BLaER1 treated with 17β-estradiol and CSF1 and Interleukin-3, amounts not matched to agents 10 nM and 100 nM (cell line): ENCODE measurements around the gene KCNE1.
A peak's percentile ranks its signal among the peaks of the same experiment; 100 is the strongest.
"Not testable (repeated sequence)": the region's sequence is repeated elsewhere in the genome, so short reads cannot be mapped to it uniquely, and the experiment has no call there.

Source experiments
- H3K27ac ChIP-seq, 11 experiments: shearing (Covaris generic); formaldehyde crosslinking; 2 replicates each; pipeline ENCODE4 v1.8.1; 2022
- H3K27me3 ChIP-seq, 11 experiments: shearing (Covaris generic); formaldehyde crosslinking; 2 replicates each; pipeline ENCODE4 v1.8.1; 2022
- H3K36me3 ChIP-seq, 11 experiments: shearing (Covaris generic); formaldehyde crosslinking; 2 replicates each; pipeline ENCODE4 v1.8.1; 2022
- H3K4me1 ChIP-seq, 10 experiments: shearing (Covaris generic); formaldehyde crosslinking; 2 replicates each; pipeline ENCODE4 v1.8.1; 2022
- H3K4me2 ChIP-seq, 11 experiments: shearing (Covaris generic); formaldehyde crosslinking; 2 replicates each; pipeline ENCODE4 v1.8.1; 2022
- H3K4me3 ChIP-seq, 10 experiments: shearing (Covaris generic); formaldehyde crosslinking; 2 replicates each; pipeline ENCODE4 v1.8.1; 2022
- H3K9ac ChIP-seq, 11 experiments: shearing (Covaris generic); formaldehyde crosslinking; 2 replicates each; pipeline ENCODE4 v1.8.1; 2022
- H3K9me3 ChIP-seq, 11 experiments: shearing (Covaris generic); formaldehyde crosslinking; replicated peaks in 1 of 11; 2 replicates each; pipeline ENCODE4 v1.8.1; 2022
- H4K20me1 ChIP-seq, 11 experiments: shearing (Covaris generic); formaldehyde crosslinking; 2 replicates each; pipeline ENCODE4 v1.8.1; 2022
- Cebpa-rat ChIP-seq, 11 experiments: shearing (Covaris generic); IDR thresholded peaks; 2 replicates each; pipeline ENCODE4 v1.8.1; 2022

KCNE1 gene

DNA sequence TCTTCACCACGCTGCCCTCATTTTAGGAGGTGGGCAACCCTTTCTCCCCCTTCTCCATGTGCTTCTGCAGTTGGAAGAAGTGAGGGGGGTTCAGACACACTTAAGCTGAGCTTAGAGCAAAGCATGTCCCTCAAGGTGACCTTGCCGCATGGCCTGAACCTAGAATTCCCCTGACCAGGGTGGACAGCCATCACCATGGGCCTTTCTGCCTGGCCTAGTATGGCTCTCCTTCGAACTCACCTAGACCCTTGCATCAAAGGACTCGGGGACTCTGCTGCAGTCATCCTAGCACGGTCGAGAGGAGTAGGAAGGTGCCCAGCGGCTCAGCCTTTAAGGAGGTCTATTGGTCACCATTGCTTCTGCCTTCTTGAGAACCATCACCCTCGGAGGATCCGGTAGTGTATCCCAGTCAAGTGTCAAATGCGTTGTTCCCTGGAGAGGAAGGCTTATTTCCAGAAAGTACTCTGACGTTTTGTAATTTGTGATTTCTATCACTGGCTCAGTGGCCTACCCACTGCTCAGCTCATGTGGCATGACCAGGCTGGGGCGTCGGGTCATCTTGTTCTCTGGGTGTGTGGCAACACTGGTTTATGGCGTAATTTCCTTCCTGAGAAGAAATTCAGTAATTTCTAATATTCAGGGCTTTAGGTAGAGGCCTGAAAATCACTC is at the start of gene KCNE1:
Gene KCNE1 (minus strand): TSS at position 424 of the 669 bp plus-strand sequence. CDS start 62,576 bp downstream, outside the sequence.
- TF ChIP-seq Cebpa-rat (IDR thresholded peaks at IDR 0.05), result no peak
- H3K4me1 ChIP-seq, result peaks cover 0 to 21% (median 5%) of the 10 kb centered on the region in 10 experiments; a peak in 11 of 20 replicates
- H3K27ac ChIP-seq, result peak within 1 kb of the TSS in 3 of 11 experiments; percentile 33 to 57 (median 48); a peak in 5 of 22 replicates
- no peak within 1 kb of the TSS for H3K9ac ChIP-seq
- no peaks in the 10 kb centered on the region for H4K20me1 ChIP-seq
- no peak within 1 kb of the TSS for H3K4me3 ChIP-seq
- no peaks in the 10 kb centered on the region for H3K27me3 ChIP-seq
- H3K9me3 ChIP-seq, result no peaks in the 10 kb centered on the region
- peaks cover 0 to 4% (median under 1%) of the 10 kb centered on the region in 11 experiments; a peak in 2 of 22 replicates for H3K36me3 ChIP-seq
- peak within 1 kb of the TSS in 5 of 11 experiments; percentile 44 to 72 (median 59); a peak in 10 of 22 replicates for H3K4me2 ChIP-seq

DNA sequence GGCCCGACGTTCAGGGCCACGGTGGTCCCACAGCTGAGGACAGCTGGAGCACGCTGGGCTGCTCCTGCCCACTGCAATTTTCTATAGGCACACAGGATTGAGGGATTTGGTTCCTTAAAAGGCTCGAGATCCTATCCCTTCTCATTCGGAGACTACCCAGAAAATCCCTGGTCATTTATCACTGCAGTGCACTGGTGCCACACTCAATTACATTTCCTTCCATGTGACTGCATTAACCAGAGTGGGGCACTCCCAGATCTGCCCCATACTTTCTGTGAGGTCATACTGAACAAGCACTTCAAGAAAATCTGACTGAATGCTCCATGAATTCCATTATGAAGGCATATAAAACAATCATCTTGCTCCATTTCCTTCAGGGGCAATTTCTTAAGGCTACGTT is 49.8 kb upstream of the KCNE1 start:
- Histone ChIP-seq H3K27ac (no peak overlapping the region), H3K4me1 (peaks cover 0 to 19% (median 2%) of the 10 kb centered on the region in 10 experiments; a peak in 6 of 20 replicates), H3K9me3 (peaks cover 6 to 51% (median 23%) of the 10 kb centered on the region in 11 experiments; a peak in 19 of 22 replicates), H3K4me3 (no peak overlapping the region), H3K4me2 (no peak overlapping the region), H3K36me3 (peaks cover 0 to 21% (median 12%) of the 10 kb centered on the region in 11 experiments; a peak in 10 of 22 replicates), H4K20me1 (no peaks in the 10 kb centered on the region), H3K9ac (no peak overlapping the region), H3K27me3 (no peaks in the 10 kb centered on the region)
- TF ChIP-seq Cebpa-rat (IDR thresholded peaks at IDR 0.05), result no peak

DNA sequence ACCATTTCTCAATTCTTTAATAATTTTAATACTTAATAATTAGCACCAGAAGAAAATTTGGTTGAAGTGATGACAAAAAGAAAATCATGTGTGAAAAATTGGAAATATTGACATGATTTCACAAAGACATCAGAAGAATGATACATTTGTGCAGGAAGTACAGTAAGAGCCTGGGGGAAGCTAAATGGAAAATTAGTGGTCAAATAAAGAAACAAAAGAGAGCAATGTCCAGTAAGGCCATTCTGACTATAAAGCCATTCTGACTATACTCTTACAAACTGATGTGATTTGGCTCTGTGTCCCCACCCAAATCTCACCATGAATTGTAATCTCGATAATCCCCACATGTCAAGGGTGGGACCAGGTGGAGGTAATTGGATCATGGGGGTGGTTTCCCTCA is 48.6 kb upstream of the KCNE1 start:
- H3K9me3 ChIP-seq, result peaks cover 12 to 48% (median 22%) of the 10 kb centered on the region in 11 experiments; a peak in 20 of 22 replicates
- peaks cover 0 to 11% (median 3%) of the 10 kb centered on the region in 11 experiments; a peak in 3 of 22 replicates for H3K36me3 ChIP-seq
- H3K4me3 ChIP-seq, result no peak overlapping the region
- no peak overlapping the region for H3K4me2 ChIP-seq
- H3K27me3 ChIP-seq, result no peaks in the 10 kb centered on the region
- H3K4me1 ChIP-seq, result peaks cover 0 to 17% (median 2%) of the 10 kb centered on the region in 10 experiments; a peak in 6 of 20 replicates
- no peak for TF ChIP-seq Cebpa-rat (IDR thresholded peaks at IDR 0.05)
- no peak overlapping the region for H3K9ac ChIP-seq
- no peaks in the 10 kb centered on the region for H4K20me1 ChIP-seq
- no peak overlapping the region for H3K27ac ChIP-seq

DNA sequence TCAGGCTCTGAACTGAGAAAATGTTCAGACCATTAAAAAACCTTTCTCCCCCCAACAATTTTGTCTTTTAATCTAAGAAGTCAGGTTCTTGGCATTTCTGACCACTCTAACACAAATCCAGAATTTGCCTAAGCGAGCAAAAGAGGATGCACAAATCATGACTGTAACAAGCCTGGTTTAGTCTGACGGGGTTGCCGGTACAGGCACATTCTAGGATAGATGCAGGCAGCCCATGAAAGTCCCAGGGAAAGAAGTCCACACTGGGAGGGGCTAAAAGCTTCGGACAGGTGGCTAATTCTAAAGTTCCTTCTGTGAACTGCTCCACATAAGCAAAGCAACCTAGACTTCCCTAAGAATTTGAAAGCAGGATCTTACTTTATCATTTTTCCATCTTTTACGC is 48.0 kb upstream of the KCNE1 start:
- no peak for TF ChIP-seq Cebpa-rat (IDR thresholded peaks at IDR 0.05)
- Histone ChIP-seq H3K27ac (no peak overlapping the region), H3K36me3 (peaks cover 0 to 16% (median 4%) of the 10 kb centered on the region in 11 experiments; a peak in 5 of 22 replicates)

DNA sequence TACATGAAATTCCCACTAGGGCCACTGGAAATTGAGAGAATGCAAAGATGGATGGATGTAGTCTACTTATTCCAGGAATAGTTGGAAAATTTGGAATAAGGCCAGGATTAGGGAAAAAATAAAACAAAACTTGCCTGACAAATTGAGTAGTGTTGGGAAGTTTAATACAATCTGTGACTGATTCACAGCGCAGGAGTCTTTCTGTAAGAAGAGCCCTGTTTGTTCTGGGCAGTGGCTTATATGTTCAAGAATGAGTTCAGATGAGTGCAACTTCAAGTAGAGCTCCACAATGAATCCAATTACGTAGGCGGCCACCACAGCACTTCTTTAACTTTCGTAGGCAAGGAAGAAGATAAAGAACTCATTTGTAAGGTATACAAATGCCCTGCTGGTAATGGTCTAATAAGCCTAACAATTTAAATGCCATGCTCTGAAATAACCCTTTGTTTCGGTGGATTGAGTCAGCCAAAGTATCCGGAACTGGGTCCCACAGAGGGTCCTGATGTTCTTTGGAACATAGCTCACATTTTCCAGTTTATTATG is 47.1 kb upstream of the KCNE1 start:
- TF ChIP-seq Cebpa-rat (IDR thresholded peaks at IDR 0.05), result no peak
- Histone ChIP-seq H3K9me3 (peaks cover 20 to 50% (median 28%) of the 10 kb centered on the region in 11 experiments), H3K27ac (no peak overlapping the region), H3K4me1 (peaks cover 0 to 5% (median 0%) of the 10 kb centered on the region in 10 experiments; a peak in 4 of 20 replicates), H3K9ac (no peak overlapping the region), H3K4me3 (no peak overlapping the region), H3K4me2 (no peak overlapping the region), H3K27me3 (no peaks in the 10 kb centered on the region), H4K20me1 (no peaks in the 10 kb centered on the region), H3K36me3 (peaks cover 0 to 18% (median 3%) of the 10 kb centered on the region in 11 experiments; a peak in 4 of 22 replicates)

More for the DNA sequence above, 48.0 kb upstream of the KCNE1 start:
- H3K9me3 ChIP-seq, result peaks cover 18 to 50% (median 24%) of the 10 kb centered on the region in 11 experiments
- H3K4me2 ChIP-seq, result no peak overlapping the region
- no peaks in the 10 kb centered on the region for H4K20me1 ChIP-seq
- no peak overlapping the region for H3K4me3 ChIP-seq
- H3K4me1 ChIP-seq, result peaks cover 0 to 11% (median under 1%) of the 10 kb centered on the region in 10 experiments; a peak in 5 of 20 replicates
- H3K9ac ChIP-seq, result no peak overlapping the region
- H3K27me3 ChIP-seq, result no peaks in the 10 kb centered on the region

DNA sequence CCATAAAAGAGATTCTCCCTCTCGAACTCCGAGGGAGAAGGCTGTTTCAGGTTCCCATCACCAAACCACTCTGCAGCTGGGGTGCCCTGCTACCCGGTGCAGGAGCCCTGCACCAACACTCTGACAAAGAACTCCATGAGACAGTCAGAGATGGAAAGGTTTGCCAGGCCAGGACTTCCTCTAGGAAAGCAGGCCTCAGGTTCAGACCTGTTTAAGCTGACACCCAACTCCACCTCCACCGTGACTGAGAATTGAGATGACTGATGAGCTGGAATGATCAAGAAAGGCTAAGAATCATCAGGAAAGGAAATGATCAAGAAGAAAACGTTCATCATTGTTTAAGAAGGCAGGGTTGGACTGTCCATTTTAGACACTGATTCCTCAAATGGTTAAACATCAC is 46.2 kb upstream of the KCNE1 start:
- peaks cover 0 to 14% (median 3%) of the 10 kb centered on the region in 11 experiments; a peak in 4 of 22 replicates for H3K36me3 ChIP-seq
- H3K4me3 ChIP-seq, result no peak overlapping the region
- H3K4me2 ChIP-seq, result no peak overlapping the region
- peaks cover 17 to 44% (median 24%) of the 10 kb centered on the region in 11 experiments for H3K9me3 ChIP-seq
- H3K9ac ChIP-seq, result no peak overlapping the region
- H3K27me3 ChIP-seq, result no peaks in the 10 kb centered on the region
- H4K20me1 ChIP-seq, result no peaks in the 10 kb centered on the region
- H3K27ac ChIP-seq, result no peak overlapping the region
- peaks cover 0 to 5% (median 3%) of the 10 kb centered on the region in 10 experiments; a peak in 14 of 20 replicates for H3K4me1 ChIP-seq
- TF ChIP-seq Cebpa-rat (IDR thresholded peaks at IDR 0.05), result no peak

DNA sequence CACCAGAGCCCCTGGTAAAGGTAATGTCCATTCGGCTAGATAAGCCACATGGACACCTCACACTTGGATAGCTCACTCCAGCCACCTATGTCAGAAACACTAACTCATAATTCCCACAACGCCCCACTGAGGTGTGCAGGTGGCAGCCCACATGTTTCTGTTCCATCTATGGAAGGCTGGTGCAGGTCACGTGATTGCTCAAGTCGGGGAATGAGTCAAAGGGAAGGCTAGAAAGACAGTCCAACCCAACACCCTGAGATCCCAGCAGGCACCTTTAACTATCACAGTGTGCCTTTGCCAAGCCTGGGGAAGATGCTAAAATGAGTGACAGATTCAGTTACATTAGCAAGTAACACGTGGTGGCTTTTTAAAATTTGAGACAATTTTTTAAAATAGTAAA is 45.3 kb upstream of the KCNE1 start:
- TF ChIP-seq Cebpa-rat (IDR thresholded peaks at IDR 0.05), result no peak
- H3K4me1 ChIP-seq, result peaks cover 4 to 13% (median 12%) of the 10 kb centered on the region in 10 experiments; a peak in 19 of 20 replicates
- H3K4me3 ChIP-seq, result no peak overlapping the region
- no peak overlapping the region for H3K4me2 ChIP-seq
- H3K9ac ChIP-seq, result no peak overlapping the region
- H3K27ac ChIP-seq, result no peak overlapping the region
- peaks cover 17 to 39% (median 21%) of the 10 kb centered on the region in 11 experiments for H3K9me3 ChIP-seq
- no peaks in the 10 kb centered on the region for H4K20me1 ChIP-seq
- H3K36me3 ChIP-seq, result peaks cover 0 to 14% (median 3%) of the 10 kb centered on the region in 11 experiments; a peak in 4 of 22 replicates
- no peaks in the 10 kb centered on the region for H3K27me3 ChIP-seq

DNA sequence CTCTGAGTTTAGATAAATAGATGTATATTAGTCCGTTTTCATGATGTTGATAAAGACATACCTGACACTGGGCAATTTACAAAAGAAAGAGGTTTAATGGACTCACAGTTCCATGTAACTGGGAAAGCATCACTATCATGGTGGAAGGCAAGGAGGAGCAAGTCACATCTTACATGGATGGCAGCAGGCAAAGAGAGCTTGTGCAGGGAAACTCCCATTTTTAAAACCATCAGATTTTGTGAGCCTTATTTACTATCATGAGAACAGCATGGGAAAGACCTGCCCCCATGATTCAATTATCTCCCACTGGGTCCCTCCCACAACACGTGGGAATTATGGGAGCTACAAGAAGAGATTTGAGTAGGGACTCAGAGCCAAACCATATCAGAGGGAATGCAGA is 42.7 kb upstream of the KCNE1 start:
- H3K4me3 ChIP-seq, H3K9ac ChIP-seq, H4K20me1 ChIP-seq, H3K4me2 ChIP-seq, H3K27ac ChIP-seq, H3K27me3 ChIP-seq: not testable (repeated sequence)
- H3K36me3 ChIP-seq, result peaks cover 0 to 21% (median 6%) of the 10 kb centered on the region in 11 experiments; a peak in 5 of 22 replicates
- peaks cover 19 to 43% (median 28%) of the 10 kb centered on the region in 11 experiments for H3K9me3 ChIP-seq
- peaks cover 4 to 14% (median 13%) of the 10 kb centered on the region in 10 experiments; a peak in 19 of 20 replicates for H3K4me1 ChIP-seq

DNA sequence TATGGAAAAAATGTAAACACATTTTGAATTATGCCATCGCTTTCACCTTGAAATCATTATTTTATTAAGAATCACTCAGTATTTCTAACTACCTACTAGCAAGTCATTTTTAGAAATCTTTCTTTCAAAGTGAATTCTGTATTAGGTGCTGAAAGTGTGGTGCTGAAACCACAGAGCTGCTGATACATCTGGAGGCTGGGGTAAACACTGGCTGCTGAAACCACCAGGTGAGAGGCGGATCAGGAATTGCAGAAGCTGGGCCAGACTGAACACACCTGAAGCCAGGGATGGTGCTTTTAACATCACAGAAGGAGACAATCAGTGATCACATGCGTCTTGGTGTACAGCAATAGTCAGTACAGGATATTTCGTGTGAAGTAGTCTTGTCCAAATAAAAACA is 42.2 kb upstream of the KCNE1 start:
- Histone ChIP-seq H3K27me3 (no peaks in the 10 kb centered on the region), H3K9me3 (peaks cover 19 to 43% (median 28%) of the 10 kb centered on the region in 11 experiments), H3K36me3 (peaks cover 0 to 21% (median 6%) of the 10 kb centered on the region in 11 experiments; a peak in 5 of 22 replicates), H3K27ac (no peak overlapping the region), H3K9ac (no peak overlapping the region), H3K4me2 (no peak overlapping the region), H4K20me1 (no peaks in the 10 kb centered on the region), H3K4me3 (no peak overlapping the region), H3K4me1 (peaks cover 4 to 14% (median 13%) of the 10 kb centered on the region in 10 experiments; a peak in 19 of 20 replicates)
- no peak for TF ChIP-seq Cebpa-rat (IDR thresholded peaks at IDR 0.05)
